ENCODE results near the gene RRH. TPM values are rescaled to one million over a fixed set of nuclear protein-coding genes. Genes with fewer than 3 reads are reported as not detected.

RRH gene, protein sequence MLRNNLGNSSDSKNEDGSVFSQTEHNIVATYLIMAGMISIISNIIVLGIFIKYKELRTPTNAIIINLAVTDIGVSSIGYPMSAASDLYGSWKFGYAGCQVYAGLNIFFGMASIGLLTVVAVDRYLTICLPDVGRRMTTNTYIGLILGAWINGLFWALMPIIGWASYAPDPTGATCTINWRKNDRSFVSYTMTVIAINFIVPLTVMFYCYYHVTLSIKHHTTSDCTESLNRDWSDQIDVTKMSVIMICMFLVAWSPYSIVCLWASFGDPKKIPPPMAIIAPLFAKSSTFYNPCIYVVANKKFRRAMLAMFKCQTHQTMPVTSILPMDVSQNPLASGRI
- total RNA-seq, result 0.09 TPM in 1 of 2 replicates, not detected in the other

GRCh38 chr4:109827672-109828071, at the start of gene RRH:
Gene RRH, plus strand, starts transcription at chr4:109827972. Its CDS starts 56 bp downstream, at chr4:109828028.

GRCh38 chr4:109801895-109802319, 25.9 kb upstream of the RRH start, which contains the start of gene CFI:
Gene CFI, minus strand, starts transcription at chr4:109801999. Its CDS starts 28 bp downstream, at chr4:109801971.

DNA sequence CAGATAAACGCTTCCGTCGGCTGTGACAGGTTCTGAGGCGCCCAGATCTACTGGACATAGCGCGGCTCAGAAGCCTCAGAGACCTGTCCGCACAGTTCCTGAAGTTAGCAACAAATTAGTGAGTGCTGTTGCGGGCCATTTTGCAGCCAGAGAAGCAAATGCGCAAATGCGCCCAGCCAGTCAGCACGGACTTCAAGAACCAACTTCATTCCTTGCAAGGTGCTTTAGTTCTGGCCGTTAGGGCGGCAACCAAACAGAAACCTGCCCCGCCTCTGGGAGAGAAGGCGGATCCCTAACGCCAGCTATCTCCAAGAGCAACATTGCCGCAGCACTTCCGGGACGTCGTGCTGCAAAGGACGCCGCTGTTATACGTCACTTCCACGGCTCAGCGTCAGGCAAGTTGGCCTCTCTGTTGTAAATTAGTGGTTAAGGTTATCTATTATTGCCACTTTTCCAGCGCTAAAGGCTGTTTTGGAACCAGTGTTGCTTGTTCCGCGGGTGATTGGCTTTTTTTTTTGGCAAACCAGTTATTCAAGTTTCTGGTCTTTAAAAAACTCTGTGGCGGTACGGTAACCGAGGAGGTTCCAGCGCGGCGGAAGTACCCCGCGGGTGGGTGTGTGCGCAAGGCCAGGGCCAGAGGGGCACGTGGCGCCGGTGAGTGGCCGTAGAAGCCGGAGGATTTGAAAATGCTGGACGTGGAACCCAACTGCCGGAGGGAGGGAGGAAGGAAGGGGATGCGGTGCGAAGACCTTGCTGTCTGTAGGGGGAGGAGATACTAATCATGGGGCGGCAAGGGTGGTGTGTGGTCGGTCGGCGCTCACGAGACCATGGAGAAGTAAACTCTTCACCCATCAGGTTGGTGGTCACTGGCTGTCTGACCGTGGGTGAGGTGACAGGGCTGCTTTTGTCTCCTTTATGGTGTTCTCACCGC, 12.4 kb upstream of the RRH start, which contains the start of gene GAR1:
Gene GAR1 (plus strand): TSS at position 612 of the 931 bp plus-strand sequence. CDS start 403 bp downstream, outside the sequence.

DNA sequence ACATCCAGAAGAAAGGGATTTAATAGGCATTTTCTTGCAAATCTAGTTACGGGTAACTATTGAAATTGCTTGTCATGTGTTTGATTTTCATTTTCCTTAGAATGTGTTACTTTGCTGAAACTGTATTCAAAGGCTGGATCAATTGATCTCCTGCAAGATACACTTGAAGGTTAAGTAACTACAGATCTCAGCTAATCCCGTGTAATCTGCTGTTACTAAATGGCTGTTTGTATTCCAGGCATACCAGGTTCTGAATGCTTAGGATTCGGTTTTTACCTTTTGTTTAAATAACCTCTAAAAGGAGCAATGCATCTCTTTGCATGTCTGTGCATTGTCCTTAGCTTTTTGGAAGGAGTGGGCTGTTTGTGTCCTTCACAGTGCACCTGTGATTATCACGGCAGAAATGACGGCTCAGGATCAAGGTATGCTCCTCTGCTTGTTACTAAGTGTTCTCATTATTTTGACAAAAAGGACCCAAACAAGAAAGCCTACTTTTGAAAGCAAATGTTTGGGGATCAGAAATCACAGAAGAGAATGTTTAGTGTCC, 20.2 kb downstream of the RRH start, which contains the start of gene LRIT3:
Gene LRIT3 (plus strand): TSS at position 212 of the 547 bp plus-strand sequence. CDS start 95 bp downstream, at position 307.

Other genes with a start within 250 kb of the RRH start
- 35.2 and 56.1 TPM in 2 replicates for gene CASP6, start 124.5 kb upstream of the RRH start, total RNA-seq
- 27.9 and 39.2 TPM in 2 replicates for gene PLA2G12A, start 97.9 kb upstream of the RRH start, total RNA-seq
- 9.5 and 16.6 TPM in 2 replicates for gene CFI, start 26.0 kb upstream of the RRH start, total RNA-seq
- gene GAR1, start 12.2 kb upstream of the RRH start, total RNA-seq, result 4.4 and 6.2 TPM in 2 replicates
- gene LRIT3, start 20.1 kb downstream of the RRH start, total RNA-seq, result under 0.01 and 0.09 TPM in 2 replicates
- gene EGF, start 84.9 kb downstream of the RRH start, total RNA-seq, result under 0.01 TPM in 1 of 2 replicates, not detected in the other

All from endothelial cell of coronary artery (primary cell).